ENCODE data around the gene KDM2B.

The KDM2B gene

GRCh38 chr12:121503395-121503794 is 77.4 kb downstream of the KDM2B start:
- DNase-seq (ENCODE audit: insufficient read length, low spot score) (no peak), FAIRE-seq (no peak)
- TF ChIP-seq CTCF (IDR thresholded peaks at IDR 0.05; ENCODE audit: insufficient read depth, missing control alignments): no peak

- FAIRE-seq: no peak
- no peak for TF ChIP-seq CTCF (IDR thresholded peaks at IDR 0.05; ENCODE audit: insufficient read depth, missing control alignments)
- DNase-seq (ENCODE audit: insufficient read length, low spot score): no peak
These were observed 78.9 kb downstream of the KDM2B start for GRCh38 chr12:121501946-121502345.

- DNase-seq (ENCODE audit: insufficient read length, low spot score) (peak; percentile 91), FAIRE-seq (no peak)
- peak; percentile 88 for TF ChIP-seq CTCF (IDR thresholded peaks at IDR 0.05; ENCODE audit: insufficient read depth, missing control alignments)
These were observed 80.7 kb downstream of the KDM2B start for GRCh38 chr12:121499929-121500793.

- FAIRE-seq: no peak
- no peak for DNase-seq (ENCODE audit: insufficient read length, low spot score)
These were observed 85.1 kb downstream of the KDM2B start for GRCh38 chr12:121495746-121496145.

GRCh38 chr12:121494093-121494787 is 86.6 kb downstream of the KDM2B start:
- peak; percentile 65 for TF ChIP-seq CTCF (IDR thresholded peaks at IDR 0.05; ENCODE audit: insufficient read depth, missing control alignments)
- FAIRE-seq: peak; percentile 46
- DNase-seq (ENCODE audit: insufficient read length, low spot score): no peak

More at GRCh38 chr12:121495746-121496145, 85.1 kb downstream of the KDM2B start:
- no peak for TF ChIP-seq CTCF (IDR thresholded peaks at IDR 0.05; ENCODE audit: insufficient read depth, missing control alignments)

GRCh38 chr12:121490401-121491281 is 90.2 kb downstream of the KDM2B start:
- no peak for TF ChIP-seq CTCF (IDR thresholded peaks at IDR 0.05; ENCODE audit: insufficient read depth, missing control alignments)
- DNase-seq (ENCODE audit: insufficient read length, low spot score): no peak
- no peak for FAIRE-seq

Measured in D721Med (cell line).